Colonic mucosa (tissue), 4 donors: Measurements from ENCODE around the gene B4GALT7. TPM values are rescaled to one million over a fixed set of nuclear protein-coding genes. Genes with fewer than 3 reads are reported as not detected.

Experiments used
- DNase-seq: peaks from one replicate; pipeline ENCODE4 v3.0.0-alpha.2; 2020
- H3K27ac ChIP-seq: fragments of 200-600 bp; one replicate; pipeline ENCODE4 v1.8.0; 2021
- H3K27me3 ChIP-seq: fragments of 200-600 bp; one replicate; pipeline ENCODE4 v1.8.0; 2021
- H3K36me3 ChIP-seq: fragments of 200-600 bp; one replicate; pipeline ENCODE4 v1.8.0; 2021
- H3K4me1 ChIP-seq: fragments of 200-600 bp; one replicate; pipeline ENCODE4 v1.8.0; 2021; ENCODE audit warnings: mild to moderate bottlenecking
- H3K4me3 ChIP-seq: fragments of 200-600 bp; one replicate; pipeline ENCODE4 v1.8.0; 2021
- H3K9ac ChIP-seq, 2 donors: one replicate each; pipeline ENCODE4 v1.7.0; 2013; ENCODE audit warnings: control low read depth in 2 of 2, low read depth in 2 of 2, low read length in 2 of 2
- H3K9me3 ChIP-seq: fragments of 200-600 bp; one replicate; pipeline ENCODE4 v1.8.0; 2021
- CTCF ChIP-seq: fragments of 200-600 bp; IDR thresholded peaks from one replicate; pipeline ENCODE4 v1.8.0; 2022; ENCODE audit warnings: antibody characterized with exemption, mild to moderate bottlenecking
- intact Hi-C: fragments of 100-400 bp; cut with DNase I; formaldehyde crosslinking; loops from one replicate; pipeline ENCODE4 v1.14.1; 2022
- total RNA-seq, 2 donors: library from RNA; stranded (reverse); fragmentation: NEBNext Ultra II Directional in 1 of 2; extraction: Animal tissue kit (Norgen Biotek cat#: 25700) in 1 of 2; gene quantifications; one replicate each; pipeline ENCODE4 v1.2.1, GENCODE V29; 2021
- donor health status: healthy.
- donor health status: DM: no; HTN: no; CAD: no.
- donor health status: DM: no; HTN: no; CAD: no.

Gene B4GALT7
- total RNA-seq, 2 donors from 2014 or later: 19.2 to 30.3 TPM

DNA sequence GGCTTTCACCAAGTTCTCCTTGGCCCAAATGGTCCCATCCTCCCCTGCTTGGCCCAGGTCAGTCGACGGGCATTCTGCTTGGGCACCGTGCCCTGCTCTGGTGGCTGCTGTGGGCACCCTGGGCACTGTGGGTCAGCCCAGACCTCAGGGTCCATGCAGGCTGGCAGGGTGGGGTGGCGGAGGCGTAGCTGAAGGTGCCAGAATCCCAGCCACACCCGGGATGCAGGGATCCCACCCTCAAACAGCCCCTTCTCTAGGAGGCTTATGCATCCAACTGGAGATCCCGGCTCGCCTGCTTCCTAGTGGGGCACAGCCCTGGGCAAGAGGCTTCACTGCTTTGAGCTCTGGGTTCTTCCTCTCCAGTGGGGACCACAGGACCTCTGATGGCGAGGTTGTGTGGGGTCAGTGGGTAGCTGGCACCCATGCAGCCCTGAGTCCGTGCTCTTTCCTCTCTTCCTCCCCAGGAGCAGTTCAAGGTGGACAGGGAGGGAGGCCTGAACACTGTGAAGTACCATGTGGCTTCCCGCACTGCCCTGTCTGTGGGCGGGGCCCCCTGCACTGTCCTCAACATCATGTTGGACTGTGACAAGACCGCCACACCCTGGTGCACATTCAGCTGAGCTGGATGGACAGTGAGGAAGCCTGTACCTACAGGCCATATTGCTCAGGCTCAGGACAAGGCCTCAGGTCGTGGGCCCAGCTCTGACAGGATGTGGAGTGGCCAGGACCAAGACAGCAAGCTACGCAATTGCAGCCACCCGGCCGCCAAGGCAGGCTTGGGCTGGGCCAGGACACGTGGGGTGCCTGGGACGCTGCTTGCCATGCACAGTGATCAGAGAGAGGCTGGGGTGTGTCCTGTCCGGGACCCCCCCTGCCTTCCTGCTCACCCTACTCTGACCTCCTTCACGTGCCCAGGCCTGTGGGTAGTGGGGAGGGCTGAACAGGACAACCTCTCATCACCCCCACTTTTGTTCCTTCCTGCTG lies 9.4 kb downstream of the B4GALT7 start:
- DNase-seq: no peak

GRCh38 chr5:177610131-177610769 lies 10.3 kb downstream of the B4GALT7 start:
- H3K27me3 ChIP-seq: no peaks in the 10 kb centered on the region
- no peak for TF ChIP-seq CTCF
- no peaks in the 10 kb centered on the region for H3K36me3 ChIP-seq
- DNase-seq: no peak
- no peak overlapping the region for H3K9ac ChIP-seq
- peaks cover 8% of the 10 kb centered on the region for H3K4me1 ChIP-seq
- no peaks in the 10 kb centered on the region for H3K9me3 ChIP-seq
- H3K4me3 ChIP-seq: no peak overlapping the region
- H3K27ac ChIP-seq: no peak overlapping the region
- intact Hi-C loops: no loop called here

More for the DNA sequence above, 9.4 kb downstream of the B4GALT7 start:
- H3K36me3 ChIP-seq: no peaks in the 10 kb centered on the region
- peaks cover 8% of the 10 kb centered on the region for H3K4me1 ChIP-seq
- intact Hi-C loops: no loop called here
- no peaks in the 10 kb centered on the region for H3K27me3 ChIP-seq
- no peak overlapping the region for H3K9ac ChIP-seq
- H3K27ac ChIP-seq: no peak overlapping the region
- H3K4me3 ChIP-seq: no peak overlapping the region
- no peaks in the 10 kb centered on the region for H3K9me3 ChIP-seq
- TF ChIP-seq CTCF: no peak

- intact Hi-C loops: no loop called here
- no peak for TF ChIP-seq CTCF
- no peaks in the 10 kb centered on the region for H3K36me3 ChIP-seq
Measured at GRCh38 chr5:177610770-177611445, 11.0 kb downstream of the B4GALT7 start.

DNA sequence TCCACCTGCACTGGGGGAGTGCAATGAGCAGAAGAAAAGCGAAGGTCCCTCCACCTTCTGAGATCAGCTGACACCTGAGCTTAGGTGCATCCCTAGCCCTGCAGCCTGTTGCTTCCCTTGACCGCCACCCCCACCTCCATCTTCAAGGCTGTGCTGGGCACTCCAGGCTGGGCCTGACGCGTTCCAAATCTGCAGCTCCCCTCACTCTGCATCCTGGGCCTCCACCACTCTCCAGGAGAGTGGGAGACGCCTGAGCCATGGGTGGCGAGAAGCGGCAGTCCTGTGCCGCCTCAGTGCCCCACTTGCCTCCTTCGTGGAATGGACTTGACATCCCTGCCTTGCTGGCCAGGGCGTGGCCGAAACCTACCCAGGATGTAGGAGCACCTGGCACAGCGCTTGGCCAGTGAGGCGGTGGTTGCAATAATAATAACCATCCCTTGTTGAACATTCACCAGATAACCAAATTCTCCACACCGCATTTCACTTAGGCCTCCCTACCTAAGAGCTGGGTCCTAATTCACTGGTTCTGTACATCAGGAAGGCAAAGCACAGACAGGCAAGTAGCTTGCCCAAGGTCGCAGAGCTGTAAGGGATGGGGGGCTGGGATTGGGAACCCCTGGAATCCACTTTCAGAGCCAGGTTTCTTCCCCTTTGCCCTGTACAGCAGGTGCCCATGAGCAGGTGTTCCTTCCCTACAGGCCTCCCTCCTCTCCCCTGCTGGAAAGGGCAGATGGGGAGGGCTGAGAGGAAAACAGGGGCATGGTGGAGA lies 11.7 kb downstream of the B4GALT7 start:
- Histone ChIP-seq H3K4me3 (no peak overlapping the region), H3K9me3 (no peaks in the 10 kb centered on the region), H3K9ac (no peak overlapping the region), H3K27me3 (no peaks in the 10 kb centered on the region), H3K36me3 (no peaks in the 10 kb centered on the region), H3K27ac (no peak overlapping the region), H3K4me1 (peaks cover 8% of the 10 kb centered on the region)
- TF ChIP-seq CTCF: no peak
- intact Hi-C loops: no loop called here
- DNase-seq: no peak

More at GRCh38 chr5:177610770-177611445, 11.0 kb downstream of the B4GALT7 start:
- no peak for DNase-seq
- Histone ChIP-seq H3K4me3 (no peak overlapping the region), H3K27ac (no peak overlapping the region), H3K27me3 (no peaks in the 10 kb centered on the region), H3K9ac (no peak overlapping the region), H3K9me3 (no peaks in the 10 kb centered on the region), H3K4me1 (peaks cover 8% of the 10 kb centered on the region)
